Endothelial cell of umbilical vein (primary cell): ENCODE data around the gene FABP7. TPM values are rescaled to one million over a fixed set of nuclear protein-coding genes. Genes with fewer than 3 reads are reported as not detected.

Source experiments
- BruUV-seq: library from RNA; stranded (reverse); fragments of 400-500 nt; replicated peaks from 2 replicates; lab custom pipeline; 2021; lab: Mats Ljungman, UMichigan
- CTCF ChIA-PET: fragments of 300-600, 350-600 bp; sonication (Branson Sonifier 250); formaldehyde crosslinking; loops from one replicate; lab custom pipeline; 2021; ENCODE audit warnings: antibody characterized with exemption, inconsistent platforms; lab: Charles Lee
- POLR2A ChIA-PET: fragments of 300-600, 350-600 bp; sonication (Branson Sonifier 250); formaldehyde crosslinking; loops from one replicate; lab custom pipeline; 2021; ENCODE audit warnings: antibody characterized with exemption, inconsistent platforms; lab: Charles Lee
- DNase-seq: peaks from one replicate; pipeline ENCODE4 v3.0.0-alpha.2; 2011; ENCODE audit warnings: low read depth, low spot score
- FAIRE-seq: peaks from 2 replicates; lab custom pipeline; 2011; peaks lifted over from hg19 to GRCh38; lab: Jason Lieb, UNC
- H2AFZ ChIP-seq: 2 replicates; pipeline ENCODE4 v1.6.0; 2012; ENCODE audit warnings: low read depth, low read length, control low read depth, inconsistent platforms
- H3K27ac ChIP-seq: 2 replicates; pipeline ENCODE4 v1.5.1; 2011; ENCODE audit warnings: low read depth, mild to moderate bottlenecking, control low read depth, low read length, moderate library complexity; ENCODE audit not compliant: insufficient read depth
- H3K27me3 ChIP-seq, 2 experiments: 2 replicates each; pipeline versions ENCODE4 v1.6.0 to v1.6.1; 2011; ENCODE audit warnings: low read length in 2 of 2, mixed read lengths in 1 of 2; ENCODE audit not compliant: control insufficient read depth in 2 of 2, insufficient read depth in 2 of 2
- H3K36me3 ChIP-seq, 2 experiments: 2 replicates in 1 of 2; 3 replicates in 1 of 2; pipeline ENCODE4 v1.5.1; 2011; ENCODE audit warnings: low read length in 2 of 2, mild to moderate bottlenecking in 1 of 2, moderate library complexity in 1 of 2; ENCODE audit not compliant: control insufficient read depth in 2 of 2, insufficient read depth in 2 of 2; ENCODE audit errors: extremely low read depth in 1 of 2
- H3K4me1 ChIP-seq: 3 replicates; pipeline ENCODE4 v1.5.1; 2011; ENCODE audit warnings: mild to moderate bottlenecking, low read length; ENCODE audit not compliant: control insufficient read depth, insufficient read depth; ENCODE audit errors: extremely low read depth
- H3K4me2 ChIP-seq: 2 replicates; pipeline ENCODE4 v1.6.1; 2011; ENCODE audit warnings: low read length, control low read depth, mixed read lengths; ENCODE audit not compliant: insufficient read depth
- H3K4me3 ChIP-seq, 3 experiments: fragments of 200-600 bp in 1 of 3; sonication (generic), shearing (Covaris generic) in 1 of 3; replicated peaks in 1 of 3; 2 replicates each; pipeline ENCODE4 v1.5.1; 2011 to 2016; ENCODE audit warnings: control low read depth in 3 of 3, low read length in 3 of 3, mild to moderate bottlenecking in 2 of 3, inconsistent platforms in 1 of 3, low read depth in 1 of 3, moderate library complexity in 1 of 3; ENCODE audit not compliant: insufficient read depth in 1 of 3
- H3K79me2 ChIP-seq: 2 replicates; pipeline ENCODE4 v1.6.0; 2012; ENCODE audit warnings: low read length, inconsistent platforms; ENCODE audit not compliant: control insufficient read depth, insufficient read depth
- H3K9ac ChIP-seq: replicated peaks from 2 replicates; pipeline ENCODE3; 2011; ENCODE audit warnings: low read length, control low read depth; ENCODE audit not compliant: insufficient read depth; ENCODE audit errors: extremely low read depth
- H3K9me1 ChIP-seq: replicated peaks from 3 replicates; pipeline ENCODE4 v1.6.0; 2011; ENCODE audit warnings: mild to moderate bottlenecking, low read length; ENCODE audit not compliant: control insufficient read depth, insufficient read depth; ENCODE audit errors: extremely low read depth
- H3K9me3 ChIP-seq: replicated peaks from 2 replicates; pipeline ENCODE4 v1.5.1; 2012; ENCODE audit warnings: low read length, inconsistent platforms; ENCODE audit not compliant: control insufficient read depth, insufficient read depth
- H4K20me1 ChIP-seq: replicated peaks from 2 replicates; pipeline ENCODE3; 2011; ENCODE audit warnings: mild to moderate bottlenecking, low read length; ENCODE audit not compliant: control insufficient read depth, insufficient read depth; ENCODE audit errors: extremely low read depth
- EZH2 ChIP-seq: IDR thresholded peaks from 2 replicates; pipeline ENCODE4 v1.6.1; 2012; ENCODE audit warnings: borderline replicate concordance, low read depth, mild to moderate bottlenecking, moderate library complexity, low read length, inconsistent platforms; ENCODE audit not compliant: severe bottlenecking
- FOS ChIP-seq: IDR thresholded peaks from 2 replicates; pipeline ENCODE4 v1.6.1; 2011; ENCODE audit warnings: mild to moderate bottlenecking, low read length, moderate library complexity, borderline replicate concordance; ENCODE audit not compliant: insufficient read depth
- GATA2 ChIP-seq: IDR thresholded peaks from 2 replicates; pipeline ENCODE4 v1.7.0; 2011; ENCODE audit warnings: low read depth, mild to moderate bottlenecking, moderate library complexity, mixed read lengths, low read length; ENCODE audit not compliant: insufficient read length, insufficient read depth
- JUN ChIP-seq: IDR thresholded peaks from 2 replicates; pipeline ENCODE4 v1.6.1; 2011; ENCODE audit warnings: borderline replicate concordance, low read depth; ENCODE audit not compliant: insufficient read length, insufficient read depth
- MAX ChIP-seq: IDR thresholded peaks from 2 replicates; pipeline ENCODE4 v1.6.1; 2011; ENCODE audit not compliant: insufficient read depth, insufficient read length
- MYC ChIP-seq: IDR thresholded peaks from one replicate; pipeline ENCODE4 v1.6.1; 2011; ENCODE audit warnings: mild to moderate bottlenecking, low read depth, low read length
- POLR2A ChIP-seq: IDR thresholded peaks from 2 replicates; pipeline ENCODE4 v1.6.1; 2012; ENCODE audit warnings: low read depth, mild to moderate bottlenecking, control low read depth, low read length
- POLR2AphosphoS5 ChIP-seq: IDR thresholded peaks from 2 replicates; pipeline ENCODE4 v1.6.1; 2012; ENCODE audit warnings: low read depth, mild to moderate bottlenecking, control low read depth, low read length, moderate library complexity; ENCODE audit not compliant: insufficient read depth
- dilution Hi-C: fragments of 300-500 bp; cut with MboI; formaldehyde crosslinking; loops from one replicate; pipeline ENCODE4 v1.15.0; 2019; ENCODE audit warnings: low sequenced_read_pairs; ENCODE audit not compliant: extremely low pct_ligation_motif_present
- intact Hi-C: fragments of 100-400 bp; cut with micrococcal nuclease; formaldehyde crosslinking; loops from one replicate; pipeline ENCODE4 v1.10.0; 2022
- polyA plus RNA-seq, 4 experiments: library from polyadenylated mRNA; depleted of rRNA in 3 of 4; stranded (reverse) in 3 of 4; unstranded in 1 of 4; fragments of >200 nt; gene quantifications; 2 replicates each; pipeline versions ENCODE4 v1.2.1 to v1.2.3, GENCODE V29; 2011 to 2012; ENCODE audit warnings: missing spikeins in 1 of 4
- total RNA-seq: library from RNA; stranded (reverse); gene quantifications from 2 replicates; pipeline ENCODE4 v1.2.3, GENCODE V29; 2021
- TF ChIP-seq, protein P1 (sequence below), 2 donors: IDR thresholded peaks; 1 replicate in 1 of 2; 2 replicates in 1 of 2; pipeline ENCODE4 v1.5.1; 2011; ENCODE audit warnings: low read length in 2 of 2, mild to moderate bottlenecking in 2 of 2, moderate library complexity in 2 of 2, control low read depth in 1 of 2, inconsistent platforms in 1 of 2, low read depth in 1 of 2; ENCODE audit not compliant: insufficient read depth in 1 of 2; ENCODE audit errors: extremely low read depth in 1 of 2

The FABP7 gene
- total and polyA plus RNA-seq, 2 donors (not counting 3 experiments of a cell fraction or from before 2014, with no cell fraction given) = not detected

GRCh38 chr6:122801397-122801796 lies 21.9 kb downstream of the FABP7 start:
- Histone ChIP-seq H3K36me3 (no peaks in the 10 kb centered on the region), H3K4me3 (no peak overlapping the region), H4K20me1 (no peaks in the 10 kb centered on the region), H2AFZ (no peak overlapping the region), H3K9me3 (no peaks in the 10 kb centered on the region), H3K27me3 (no peaks in the 10 kb centered on the region), H3K9ac (no peak overlapping the region), H3K79me2 (no peaks in the 10 kb centered on the region), H3K27ac (no peak overlapping the region), H3K9me1 (no peaks in the 10 kb centered on the region), H3K4me2 (no peak overlapping the region), H3K4me1 (no peaks in the 10 kb centered on the region)
- ChIA-PET POLR2A (no interaction called here), CTCF (interaction anchor here (1.0 to 1.1 kb wide), 2 partner anchors 9 to 38 kb away, joined by 5 to 6 read pairs; no protein-coding TSS in a partner anchor)
- intact Hi-C loops = no loop called here
- BruUV-seq = no TSS peak
- TF ChIP-seq POLR2A (no peak), MYC (no peak), EZH2 (no peak), FOS (no peak), GATA2 (no peak), MAX (no peak), JUN (no peak), POLR2AphosphoS5 (no peak)
- TF ChIP-seq, protein P1, sequence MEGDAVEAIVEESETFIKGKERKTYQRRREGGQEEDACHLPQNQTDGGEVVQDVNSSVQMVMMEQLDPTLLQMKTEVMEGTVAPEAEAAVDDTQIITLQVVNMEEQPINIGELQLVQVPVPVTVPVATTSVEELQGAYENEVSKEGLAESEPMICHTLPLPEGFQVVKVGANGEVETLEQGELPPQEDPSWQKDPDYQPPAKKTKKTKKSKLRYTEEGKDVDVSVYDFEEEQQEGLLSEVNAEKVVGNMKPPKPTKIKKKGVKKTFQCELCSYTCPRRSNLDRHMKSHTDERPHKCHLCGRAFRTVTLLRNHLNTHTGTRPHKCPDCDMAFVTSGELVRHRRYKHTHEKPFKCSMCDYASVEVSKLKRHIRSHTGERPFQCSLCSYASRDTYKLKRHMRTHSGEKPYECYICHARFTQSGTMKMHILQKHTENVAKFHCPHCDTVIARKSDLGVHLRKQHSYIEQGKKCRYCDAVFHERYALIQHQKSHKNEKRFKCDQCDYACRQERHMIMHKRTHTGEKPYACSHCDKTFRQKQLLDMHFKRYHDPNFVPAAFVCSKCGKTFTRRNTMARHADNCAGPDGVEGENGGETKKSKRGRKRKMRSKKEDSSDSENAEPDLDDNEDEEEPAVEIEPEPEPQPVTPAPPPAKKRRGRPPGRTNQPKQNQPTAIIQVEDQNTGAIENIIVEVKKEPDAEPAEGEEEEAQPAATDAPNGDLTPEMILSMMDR (IDR thresholded peaks at IDR 0.05; ENCODE audit: extremely low read depth in 1 of 2, insufficient read depth in 1 of 2, low read depth in 1 of 2, low read length in 2 of 2) = no peak
- FAIRE-seq (no peak), DNase-seq (no peak)
- dilution Hi-C loops = no loop called here
